ENCODE measurements around the gene FANCM.

Gene FANCM

GRCh38 chr14:45247427-45247826 lies 111.7 kb downstream of the FANCM start:
- no peaks in the 10 kb centered on the region for H3K36me3 ChIP-seq (ENCODE audit: control insufficient read depth, insufficient read depth, low read length)
- no peaks in the 10 kb centered on the region for H3K27me3 ChIP-seq (replicated peaks; ENCODE audit: control insufficient read depth, insufficient read depth, low read length, poor library complexity, severe bottlenecking)
- H3K27ac ChIP-seq (ENCODE audit: insufficient read depth, low read length, poor library complexity, severe bottlenecking) = no peak overlapping the region
- no peak for DNase-seq
- peaks cover 8% of the 10 kb centered on the region for H3K4me1 ChIP-seq (ENCODE audit: control insufficient read depth, insufficient read depth, low read length, poor library complexity, severe bottlenecking)
- no peaks in the 10 kb centered on the region for H3K9me3 ChIP-seq (ENCODE audit: control insufficient read depth, low read length)
- no peak overlapping the region for H3K4me3 ChIP-seq (ENCODE audit: insufficient read depth, low read depth, low read length, poor library complexity, severe bottlenecking)

DNA sequence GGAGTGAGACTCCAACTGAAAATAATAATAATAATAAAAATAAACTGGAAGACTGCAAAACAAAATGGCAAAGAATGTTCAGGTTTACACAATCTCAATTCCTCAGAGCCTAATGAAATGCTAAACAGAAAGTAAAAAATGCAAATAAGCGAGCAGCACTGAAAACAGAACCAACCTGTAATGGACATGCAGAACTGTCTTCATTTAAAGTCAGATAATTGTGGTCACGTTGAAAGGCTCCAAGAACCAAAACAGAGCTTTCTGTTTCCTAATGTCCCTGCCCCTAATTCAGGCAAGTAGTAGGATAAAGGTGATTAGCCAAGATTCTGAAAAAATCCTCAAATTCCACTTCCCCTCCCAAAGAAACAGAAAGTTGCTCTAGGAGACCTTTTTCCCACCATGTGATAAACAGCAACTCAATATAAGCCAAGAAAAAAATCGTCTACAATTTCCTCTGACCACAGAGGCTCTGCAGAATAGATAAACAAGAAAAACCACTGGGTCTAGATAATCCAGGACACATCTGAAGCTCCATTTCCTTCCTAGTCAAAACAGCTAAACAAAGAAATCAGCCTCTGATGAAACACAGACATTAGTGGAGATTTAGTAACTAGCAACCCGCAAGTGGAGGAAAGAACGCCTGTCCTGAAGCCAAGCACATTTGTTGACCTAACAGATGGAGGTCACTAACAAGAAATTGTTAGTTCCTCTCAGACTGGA lies 114.3 kb downstream of the FANCM start:
- no peak for DNase-seq
- Histone ChIP-seq H3K27ac (ENCODE audit: insufficient read depth, low read length, poor library complexity, severe bottlenecking) (no peak overlapping the region), H3K36me3 (ENCODE audit: control insufficient read depth, insufficient read depth, low read length) (no peaks in the 10 kb centered on the region), H3K4me3 (ENCODE audit: insufficient read depth, low read depth, low read length, poor library complexity, severe bottlenecking) (no peak overlapping the region), H3K27me3 (replicated peaks; ENCODE audit: control insufficient read depth, insufficient read depth, low read length, poor library complexity, severe bottlenecking) (no peaks in the 10 kb centered on the region), H3K4me1 (ENCODE audit: control insufficient read depth, insufficient read depth, low read length, poor library complexity, severe bottlenecking) (peaks cover 8% of the 10 kb centered on the region), H3K9me3 (ENCODE audit: control insufficient read depth, low read length) (no peaks in the 10 kb centered on the region)
